CD4-positive, alpha-beta T cell treated with Interferon alpha-2 for 1 hour (primary cell): ENCODE measurements around the gene SLC16A5.

Experiments used
- DNase-seq, 2 donors: peaks; one replicate each; pipeline ENCODE4 v3.0.0-alpha.2; 2020 to 2022

SLC16A5 gene

DNA sequence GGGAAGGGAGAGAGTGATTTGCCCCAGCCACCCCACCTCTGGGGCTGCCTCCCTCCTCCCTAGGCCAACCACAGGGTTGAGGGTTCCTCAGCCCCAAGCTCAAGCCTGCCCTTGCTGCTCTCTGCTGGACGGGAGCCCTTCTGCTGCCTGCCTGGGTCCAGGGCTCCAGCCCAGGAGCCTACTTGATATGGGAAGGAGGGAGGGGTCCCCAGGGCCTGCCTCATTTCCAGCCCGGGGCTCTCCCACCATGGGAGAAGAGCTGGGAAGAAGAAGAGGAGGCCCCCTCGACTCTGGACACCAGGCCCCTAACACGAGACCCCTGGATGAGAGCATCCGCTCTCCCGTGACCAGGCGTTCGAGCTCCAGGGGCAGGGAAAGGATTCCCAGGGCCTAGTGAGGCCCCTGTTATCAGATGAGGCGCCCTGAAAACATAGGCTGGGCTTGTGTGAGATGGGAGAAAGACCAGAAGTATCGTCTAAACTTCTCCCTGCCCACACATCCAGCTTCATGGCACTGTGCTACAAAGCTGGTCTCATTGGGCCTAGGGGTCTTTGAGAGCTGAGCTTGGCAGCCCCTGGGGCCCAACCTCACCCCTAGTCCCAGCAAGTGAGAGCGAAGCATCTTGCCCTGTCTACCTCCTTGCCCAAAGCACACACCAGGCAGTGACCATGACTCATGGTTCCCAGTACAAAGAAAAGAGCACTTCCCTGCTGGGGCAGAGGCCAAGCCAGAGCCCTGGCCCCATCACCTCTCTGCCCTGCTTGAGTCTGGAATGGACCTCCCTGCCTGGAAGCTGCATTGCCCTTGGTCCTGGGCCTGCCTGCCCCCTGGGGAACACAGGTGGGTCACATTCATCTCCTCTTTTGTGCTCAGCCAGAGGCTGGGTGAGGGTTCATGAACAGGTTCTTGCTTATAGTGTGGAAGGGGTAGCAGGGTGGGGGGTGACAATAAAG lies 987 bp downstream of the SLC16A5 start:
- peak in 1 of 2 donors; percentile 26 for DNase-seq

DNA sequence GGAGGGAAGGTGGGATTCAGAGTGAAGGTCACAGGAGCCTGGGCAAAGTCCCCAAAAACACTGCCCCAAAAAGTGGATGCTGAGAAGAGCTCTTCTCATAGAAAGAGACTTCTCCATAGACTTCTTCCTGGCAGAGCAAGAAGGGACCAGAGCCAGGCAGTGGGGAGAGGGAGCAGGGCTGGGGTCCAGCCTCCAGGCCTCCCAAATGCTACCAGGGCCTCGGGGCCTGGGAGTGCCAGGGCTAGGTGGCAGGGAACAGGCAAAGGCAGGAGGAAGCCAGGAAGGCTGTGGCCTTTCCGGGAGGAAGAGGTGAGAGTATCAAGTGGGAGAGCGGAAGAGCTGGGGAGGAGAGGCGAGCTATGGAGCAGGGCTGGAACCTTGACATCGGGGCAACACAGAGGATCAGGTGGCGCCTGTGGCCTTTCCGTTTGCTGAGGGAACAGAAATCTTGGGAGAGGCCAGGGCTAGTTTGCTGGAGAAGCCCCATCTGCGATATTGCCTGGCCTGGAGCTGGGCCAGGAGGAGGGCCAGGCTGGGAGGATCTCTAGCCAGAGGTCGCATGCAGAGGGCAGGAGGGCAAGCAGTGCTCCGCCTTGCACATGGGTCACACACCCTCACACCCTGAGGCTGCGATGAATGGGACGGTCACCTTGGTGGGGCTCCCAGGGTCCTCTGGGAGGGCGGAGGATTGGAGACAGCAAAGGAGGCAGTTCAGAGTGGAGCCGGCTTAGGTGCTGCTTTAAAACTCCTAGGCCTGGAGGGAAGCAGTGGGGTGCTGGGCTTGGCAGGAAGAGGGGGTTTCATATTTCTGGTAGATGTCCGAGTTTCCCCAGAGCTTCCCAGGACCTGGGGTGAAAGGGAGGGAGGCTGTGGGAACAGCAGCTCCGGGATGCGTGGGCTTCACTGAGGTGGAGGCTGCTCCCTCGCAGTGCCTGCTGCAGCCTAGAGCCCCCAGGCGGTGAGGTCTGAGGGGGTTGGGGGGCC lies 3.4 kb downstream of the SLC16A5 start:
- DNase-seq: no peak

DNA sequence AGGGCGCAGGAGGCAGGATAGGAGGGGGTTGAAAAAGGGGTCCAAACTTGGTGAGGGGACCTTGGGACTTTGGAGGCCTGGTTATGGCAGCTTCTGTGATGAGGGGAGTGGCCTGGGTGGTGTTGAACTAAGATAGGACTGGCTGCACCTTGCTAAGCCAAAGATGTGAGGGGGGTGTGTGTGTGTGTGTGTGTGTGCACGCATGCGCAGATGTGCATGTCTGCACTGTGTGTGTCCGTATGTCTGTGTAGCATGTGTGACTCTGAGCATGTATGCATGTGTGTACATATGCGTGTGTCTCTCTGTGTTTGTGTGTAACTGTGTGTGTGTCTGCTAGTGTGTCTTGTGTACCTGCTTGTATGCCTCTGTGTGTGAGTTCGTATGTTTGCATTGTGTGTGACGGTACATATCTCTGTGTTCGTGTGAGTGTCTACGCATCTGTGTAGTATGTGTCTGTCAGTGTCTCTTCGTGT lies 4.1 kb downstream of the SLC16A5 start:
- no peak for DNase-seq

DNA sequence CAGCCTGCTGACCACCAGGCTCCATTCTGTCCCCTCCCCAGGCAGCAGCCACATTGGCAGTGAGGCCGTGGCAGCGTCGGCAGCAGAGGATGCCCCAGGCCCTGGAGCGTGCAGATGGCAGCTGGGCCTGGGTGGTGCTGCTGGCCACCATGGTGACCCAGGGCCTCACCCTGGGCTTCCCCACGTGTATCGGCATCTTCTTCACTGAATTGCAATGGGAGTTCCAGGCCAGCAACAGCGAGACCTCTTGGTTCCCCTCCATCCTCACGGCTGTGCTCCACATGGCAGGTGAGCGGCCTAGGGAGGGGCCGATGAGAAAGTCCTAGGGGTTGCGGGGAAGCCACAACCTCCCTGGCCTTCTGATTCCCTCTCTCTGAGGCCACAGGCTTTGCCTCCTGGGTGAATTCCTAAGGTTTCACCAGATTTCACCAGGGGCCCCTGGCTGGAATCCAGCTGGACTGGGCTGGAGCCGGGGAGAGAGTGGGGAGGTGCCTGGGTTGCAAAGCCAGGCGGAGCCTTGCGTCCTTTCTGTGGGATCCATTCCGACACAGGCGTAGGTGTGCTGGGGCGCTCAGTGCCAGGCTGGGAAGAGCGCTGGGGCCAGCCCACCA lies 5.9 kb downstream of the SLC16A5 start:
- no peak for DNase-seq

DNA sequence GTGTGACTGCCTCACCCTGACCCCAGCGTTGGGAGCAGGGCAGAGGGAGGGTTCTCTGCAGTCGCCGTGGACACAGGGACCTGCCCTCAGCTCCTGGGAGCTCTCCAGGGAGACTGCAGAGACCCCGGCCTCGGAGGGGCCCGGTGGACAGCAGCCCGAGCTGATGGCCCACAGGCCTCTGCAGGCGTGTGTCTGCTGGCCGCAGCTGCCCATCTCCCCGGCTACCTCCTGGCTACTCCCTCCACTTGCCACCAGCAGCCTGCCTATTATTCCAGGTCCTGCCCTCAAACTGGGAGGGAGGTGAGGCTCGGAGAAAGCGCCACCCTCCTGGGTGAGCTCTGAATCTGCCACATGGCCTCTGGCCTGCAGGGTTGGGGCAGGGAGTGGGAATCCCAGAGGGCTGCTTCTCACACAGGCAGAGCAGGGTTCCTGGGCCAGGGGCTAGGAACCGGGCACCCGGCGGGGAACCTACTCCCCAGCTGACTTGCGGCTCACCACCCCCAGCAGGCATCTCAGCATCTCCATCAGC lies 7.2 kb downstream of the SLC16A5 start:
- no peak for DNase-seq

DNA sequence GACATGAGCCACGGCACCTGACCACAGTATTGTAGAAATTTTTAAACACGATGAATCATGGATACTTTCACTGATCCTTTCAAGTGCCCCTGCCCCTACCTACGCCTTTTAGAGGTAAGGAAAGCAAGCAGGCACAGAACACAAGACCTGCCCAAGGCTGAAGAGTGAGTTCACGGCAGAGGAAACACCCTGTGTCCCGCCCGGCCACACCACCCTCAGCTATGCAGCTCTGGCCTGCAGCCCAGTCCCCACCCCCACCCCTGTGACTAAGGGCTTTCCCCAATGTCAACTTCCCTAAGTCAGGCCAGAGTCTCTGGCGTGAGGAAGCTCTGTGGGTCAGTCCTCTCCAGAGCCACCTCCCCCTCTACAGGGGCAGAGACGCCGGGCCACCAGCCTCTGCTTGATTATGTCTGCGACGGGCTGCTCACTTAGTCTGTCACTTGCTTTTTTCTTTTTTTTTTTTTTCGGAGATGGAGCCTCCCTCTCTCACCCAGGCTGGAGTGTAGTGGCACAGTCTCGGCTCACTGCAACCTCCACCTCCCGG lies 8.4 kb downstream of the SLC16A5 start:
- peak in 1 of 2 donors; percentile 50 for DNase-seq

DNA sequence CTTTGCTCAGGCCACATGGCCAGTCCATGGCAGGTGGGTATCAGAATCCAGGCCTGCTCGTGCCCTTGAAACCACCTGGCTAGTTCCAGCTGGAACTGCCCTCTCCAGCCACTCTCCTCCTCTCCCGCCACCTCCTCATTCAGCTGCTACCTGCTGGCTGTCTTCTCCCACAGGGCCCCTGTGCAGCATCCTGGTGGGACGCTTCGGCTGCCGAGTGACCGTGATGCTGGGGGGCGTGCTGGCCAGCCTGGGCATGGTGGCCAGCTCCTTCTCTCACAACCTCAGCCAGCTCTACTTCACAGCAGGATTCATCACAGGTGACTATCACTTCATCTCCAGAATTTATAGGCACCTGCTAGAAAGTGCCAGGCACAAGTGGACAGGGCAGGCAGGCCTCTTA lies 10.1 kb downstream of the SLC16A5 start:
- no peak for DNase-seq

DNA sequence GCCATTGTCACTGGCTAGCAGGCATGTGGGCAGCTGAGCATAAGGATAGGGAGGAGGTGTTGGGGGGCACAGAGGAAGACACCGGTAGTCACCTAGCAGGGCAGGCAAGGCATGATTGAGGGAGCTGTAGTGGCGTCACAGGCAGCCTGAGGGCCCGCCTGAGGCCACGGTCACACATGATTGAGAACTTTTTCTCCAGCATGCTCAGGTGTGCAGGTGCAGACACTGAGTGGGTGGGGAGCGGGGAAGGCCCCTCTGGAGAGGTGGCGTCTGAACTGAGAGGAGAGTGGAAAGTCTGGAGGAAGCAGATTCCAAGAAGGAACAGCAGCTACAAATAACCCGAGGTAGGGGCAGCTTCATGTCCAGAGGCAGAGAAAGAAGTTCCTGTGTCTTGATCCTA lies 11.1 kb downstream of the SLC16A5 start:
- DNase-seq: no peak

DNA sequence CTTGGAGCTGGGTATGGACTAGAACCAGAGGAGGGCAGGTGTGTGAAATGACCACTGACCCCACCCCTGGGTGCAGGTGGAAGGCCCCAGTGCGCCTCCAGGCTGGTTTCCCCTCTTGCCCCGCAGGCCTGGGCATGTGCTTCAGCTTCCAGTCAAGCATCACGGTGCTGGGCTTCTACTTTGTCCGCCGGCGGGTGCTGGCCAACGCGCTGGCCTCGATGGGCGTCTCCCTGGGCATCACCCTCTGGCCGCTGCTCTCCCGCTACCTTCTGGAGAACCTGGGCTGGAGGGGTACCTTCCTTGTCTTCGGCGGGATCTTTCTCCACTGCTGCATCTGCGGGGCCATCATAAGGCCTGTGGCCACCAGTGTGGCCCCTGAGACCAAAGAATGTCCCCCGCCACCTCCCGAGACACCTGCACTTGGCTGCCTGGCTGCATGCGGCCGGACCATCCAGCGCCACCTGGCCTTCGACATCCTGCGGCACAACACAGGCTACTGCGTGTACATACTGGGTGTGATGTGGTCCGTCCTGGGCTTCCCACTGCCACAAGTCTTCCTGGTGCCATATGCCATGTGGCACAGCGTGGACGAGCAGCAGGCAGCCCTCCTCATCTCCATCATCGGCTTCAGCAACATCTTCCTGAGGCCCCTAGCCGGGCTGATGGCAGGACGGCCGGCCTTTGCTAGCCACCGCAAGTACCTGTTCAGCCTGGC lies 12.3 kb downstream of the SLC16A5 start:
- DNase-seq: no peak

DNA sequence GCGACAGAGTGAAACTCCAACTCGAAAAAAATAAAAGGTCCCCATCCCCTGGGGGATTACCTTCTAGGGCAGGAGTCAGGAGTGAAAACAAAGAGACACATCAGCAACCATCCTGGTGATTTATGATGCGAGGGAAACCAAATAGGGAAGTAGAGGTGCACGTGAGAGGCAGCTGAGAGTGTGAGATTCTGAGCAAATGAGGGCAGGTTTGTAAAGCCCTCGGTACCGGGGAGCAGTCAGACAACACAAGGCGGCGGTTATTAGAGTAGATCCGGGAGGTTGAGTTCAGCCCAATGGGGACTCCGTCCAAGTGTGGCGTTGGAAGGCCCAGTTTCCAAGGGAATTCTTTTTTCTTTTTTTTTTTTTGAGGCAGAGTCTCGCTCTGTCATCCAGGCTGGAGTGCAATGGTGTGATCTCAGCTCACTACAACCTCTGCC lies 14.6 kb downstream of the SLC16A5 start:
- peak in 1 of 2 donors; percentile 43 for DNase-seq

DNA sequence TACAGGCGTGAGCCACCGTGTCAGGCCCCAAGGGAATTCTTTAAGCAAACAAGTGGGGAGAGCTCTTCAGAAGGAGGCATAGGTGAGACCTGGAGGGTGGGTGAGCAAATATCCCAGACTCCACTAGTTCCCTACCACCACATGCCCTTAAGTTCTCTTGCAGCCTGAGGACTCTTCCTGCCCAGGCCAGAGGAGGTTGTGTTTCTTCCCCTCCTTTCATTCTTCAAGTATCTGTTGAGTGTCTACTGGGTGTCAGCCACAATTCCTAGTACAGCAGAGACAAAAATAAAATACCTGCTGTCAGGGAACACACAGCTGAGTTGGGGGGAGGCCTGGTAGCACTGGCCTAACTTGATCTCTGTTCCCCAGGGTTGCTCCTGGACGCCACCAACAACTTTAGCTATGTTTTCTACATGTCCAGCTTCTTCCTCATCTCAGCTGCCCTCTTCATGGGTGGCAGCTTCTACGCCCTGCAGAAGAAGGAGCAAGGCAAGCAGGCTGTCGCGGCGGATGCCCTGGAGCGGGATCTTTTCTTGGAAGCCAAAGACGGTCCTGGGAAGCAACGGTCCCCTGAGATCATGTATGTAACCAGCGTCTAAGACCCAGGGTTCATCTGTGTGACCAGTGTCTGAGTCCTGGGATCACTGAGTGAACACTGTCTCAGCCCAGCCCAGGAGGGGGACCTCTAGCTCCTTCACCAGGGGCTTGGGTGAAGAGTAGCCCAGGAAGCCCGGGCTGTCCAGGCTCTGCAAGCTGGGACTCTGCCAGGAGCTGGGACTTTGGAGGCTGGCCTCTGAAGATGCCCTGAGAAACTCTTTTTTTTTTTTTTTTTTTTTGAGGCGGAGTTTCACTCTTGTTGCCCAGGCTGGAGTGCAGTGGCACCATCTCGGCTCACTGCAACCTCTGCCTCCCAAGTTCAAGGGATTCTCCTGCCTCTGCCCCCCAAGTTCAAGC lies 16.1 kb downstream of the SLC16A5 start:
- no peak for DNase-seq

DNA sequence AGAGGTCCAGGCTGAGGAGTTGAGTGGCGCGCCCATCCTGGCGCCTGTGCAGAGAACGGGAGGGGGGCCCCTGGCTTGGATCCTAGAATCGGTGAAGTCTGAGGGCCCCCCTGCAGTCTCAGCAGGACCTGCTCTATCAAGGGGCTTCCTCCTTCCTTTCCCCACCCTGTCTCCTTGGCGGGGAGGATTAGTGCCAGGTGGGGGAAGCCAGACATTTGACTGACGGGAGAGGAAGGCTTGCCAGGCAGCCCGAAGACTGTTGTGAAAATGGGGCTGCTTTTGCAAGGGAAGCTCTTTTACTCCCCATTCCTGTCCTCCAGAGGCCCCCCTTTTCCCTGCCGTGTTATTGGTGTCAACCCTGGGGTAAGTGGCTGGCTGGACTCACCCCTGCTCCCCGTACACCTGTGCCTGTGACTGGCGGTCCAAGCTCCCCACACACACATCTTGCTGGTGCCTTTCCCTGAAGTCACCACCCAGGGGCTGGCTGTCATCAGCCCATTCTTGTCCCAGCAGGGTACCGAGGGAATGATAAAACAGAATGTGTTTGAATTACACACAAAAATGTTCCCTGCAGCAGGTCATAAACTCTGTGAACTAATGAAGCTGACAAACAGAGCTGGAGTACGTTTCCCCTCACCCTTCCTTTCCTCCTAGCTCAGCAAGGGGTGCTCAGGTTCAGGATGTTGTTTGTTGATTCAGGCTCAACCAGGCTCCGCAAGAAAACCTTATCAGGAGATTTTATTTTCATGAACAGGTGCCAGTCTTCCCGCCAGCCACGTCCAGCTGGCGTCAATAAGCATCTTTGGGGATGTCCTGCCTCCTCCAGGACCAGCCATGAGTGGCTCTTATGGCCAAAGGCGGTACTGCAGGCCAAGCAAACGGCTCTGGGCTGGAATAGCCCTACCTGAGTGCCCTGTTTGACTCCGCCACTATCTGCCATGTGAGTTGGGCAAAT lies 17.6 kb downstream of the SLC16A5 start:
- peak in 1 of 2 donors; percentile 28 for DNase-seq

DNA sequence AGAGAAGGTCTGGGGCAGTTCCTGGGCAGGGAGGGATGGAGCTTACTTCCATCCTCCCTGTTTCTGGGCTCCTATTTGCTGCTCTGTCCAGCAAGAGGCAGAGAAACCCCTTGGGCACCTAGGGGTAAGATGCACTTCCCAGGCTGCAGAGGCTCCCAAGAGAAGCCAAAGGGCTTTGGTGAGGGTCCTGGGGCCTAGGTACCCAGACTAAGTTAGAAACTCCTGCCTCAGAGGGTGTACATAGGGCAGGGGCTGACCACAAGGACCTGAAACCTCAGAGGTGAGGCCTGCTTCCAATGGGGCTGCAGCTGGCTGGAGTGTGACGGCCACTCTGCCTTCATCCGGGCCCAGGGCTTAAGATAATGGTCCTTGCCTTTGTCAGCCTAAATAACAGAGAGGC lies 20.4 kb downstream of the SLC16A5 start:
- no peak for DNase-seq

DNA sequence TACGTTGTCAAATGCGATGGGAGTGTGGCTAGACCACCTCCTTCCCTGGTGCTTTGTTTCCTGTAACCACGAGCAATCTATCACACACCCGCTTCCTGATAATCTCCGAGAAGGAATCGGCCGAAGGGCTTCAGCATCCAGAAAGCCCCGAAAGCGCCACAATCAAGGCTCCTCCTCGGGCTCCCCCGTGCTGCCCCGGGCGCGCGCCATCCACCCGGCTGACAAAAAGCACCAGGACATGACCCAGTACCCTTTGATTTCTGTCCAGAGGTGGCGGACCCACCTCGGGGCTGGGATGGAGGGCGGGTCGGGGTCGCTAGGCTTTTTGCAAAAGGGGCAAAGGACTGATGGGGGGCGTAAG lies 21.3 kb downstream of the SLC16A5 start:
- no peak for DNase-seq

DNA sequence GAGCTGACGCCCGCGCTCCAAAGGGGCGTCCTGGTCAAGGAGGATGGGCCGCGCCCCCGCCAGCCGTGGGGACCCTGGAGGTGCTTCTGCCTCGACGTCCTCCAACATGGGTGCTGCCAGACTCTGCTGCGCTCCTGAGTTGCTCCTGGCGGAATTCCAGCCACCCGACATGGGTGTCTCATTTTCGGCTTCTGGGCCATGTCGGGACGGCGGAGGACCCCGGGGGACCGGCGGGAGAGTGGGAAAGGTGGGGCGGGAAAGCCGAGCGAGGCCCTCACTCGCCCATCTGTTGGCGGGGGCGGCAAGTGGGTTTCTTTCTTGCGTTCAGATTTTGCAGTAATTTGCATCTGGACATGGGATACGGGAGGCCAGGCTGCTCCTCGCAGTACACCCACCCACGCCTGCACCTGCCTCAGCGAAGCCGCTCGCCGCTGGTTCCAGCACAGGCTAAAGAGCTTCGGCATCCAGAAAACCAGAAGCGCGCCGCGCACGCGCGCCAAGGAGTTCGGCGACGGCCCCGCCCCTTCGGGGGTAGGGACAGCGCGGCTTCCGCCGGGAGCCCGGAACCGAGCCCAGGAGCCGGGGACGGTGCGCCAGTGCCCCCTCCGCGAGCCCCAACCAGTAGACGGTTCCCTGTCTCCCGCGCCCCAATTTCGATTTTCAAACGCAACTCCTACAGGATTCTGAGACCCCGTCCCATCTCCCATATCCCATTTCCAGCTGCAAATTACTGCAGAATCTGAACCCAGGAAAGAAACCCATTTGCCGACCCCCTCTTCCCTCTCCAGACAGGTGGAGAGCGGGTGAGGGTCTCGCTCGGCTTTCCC lies 21.9 kb downstream of the SLC16A5 start, which contains the start of gene ARMC7:
Gene ARMC7 (plus strand): TSS at position 563 of the 827 bp plus-strand sequence. CDS start 320 bp downstream, outside the sequence.
- peak; percentile 89 to 93 for DNase-seq

DNA sequence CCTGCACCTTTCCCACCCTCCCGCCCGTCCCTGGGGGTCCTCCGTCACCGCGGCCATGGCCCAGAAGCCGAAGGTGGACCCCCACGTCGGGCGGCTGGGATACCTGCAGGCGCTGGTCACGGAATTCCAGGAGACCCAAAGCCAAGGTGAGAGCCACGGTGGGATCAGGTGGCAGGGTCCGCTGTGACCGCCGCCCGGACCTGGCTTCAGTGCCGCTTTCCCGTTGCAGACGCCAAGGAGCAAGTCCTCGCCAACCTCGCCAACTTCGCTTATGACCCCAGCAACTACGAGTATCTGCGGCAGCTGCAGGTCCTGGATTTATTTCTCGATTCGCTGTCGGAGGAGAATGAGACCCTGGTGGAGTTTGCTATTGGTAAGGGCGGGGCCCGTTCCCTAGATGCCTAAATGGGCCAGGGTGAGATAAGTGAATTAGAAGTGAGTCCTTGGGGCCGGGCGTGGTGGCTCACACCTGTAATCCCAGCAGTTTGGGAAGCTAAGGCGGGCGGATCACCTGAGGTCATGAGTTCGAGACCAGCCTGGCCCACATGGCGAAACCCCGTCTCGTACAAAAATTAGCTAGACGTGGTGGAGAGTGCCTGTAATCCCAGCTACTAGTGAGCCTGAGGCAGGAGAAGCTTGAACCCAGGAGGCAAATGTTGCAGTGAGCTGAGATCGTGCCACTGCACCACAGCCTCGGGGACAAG lies 22.6 kb downstream of the SLC16A5 start:
- DNase-seq: no peak

DNA sequence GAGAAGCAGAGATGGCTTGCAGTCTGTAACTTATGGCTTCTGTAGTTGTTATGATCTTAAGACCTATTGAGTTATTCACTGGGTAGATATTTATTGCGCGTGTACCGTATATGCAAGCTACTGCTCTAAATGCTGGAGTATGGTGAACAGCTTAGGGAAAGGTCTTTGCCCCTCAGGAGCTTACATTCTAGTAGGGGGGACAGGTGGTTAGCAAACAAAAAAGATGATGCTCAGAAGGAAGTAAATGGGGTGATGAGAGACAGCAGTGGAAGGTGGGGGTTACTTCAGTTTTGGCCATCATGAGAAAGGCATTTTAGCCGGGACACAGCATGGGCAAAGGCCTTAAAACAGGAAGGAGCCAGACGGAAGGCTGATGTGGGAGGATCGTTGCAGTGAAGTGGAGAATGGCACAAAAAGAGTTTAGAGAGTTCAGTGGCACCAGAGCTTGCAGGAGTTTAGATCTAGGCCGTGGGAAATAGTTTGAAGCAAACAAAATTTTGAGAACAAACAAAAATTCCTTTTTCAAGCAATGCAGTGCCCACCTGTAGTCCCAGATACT lies 24.1 kb downstream of the SLC16A5 start:
- DNase-seq: no peak
